Vagina (tissue), 2 donors: ENCODE data around the gene MORN2. TPM values are rescaled to one million over a fixed set of nuclear protein-coding genes. Genes with fewer than 3 reads are reported as not detected.

ENCODE experiments used
- DNase-seq, 2 donors: peaks; one replicate each; pipeline ENCODE4 v3.0.0-alpha.2; 2017; ENCODE audit errors: extremely low spot score in 2 of 2
- H3K27ac ChIP-seq: fragments of 200-600 bp; sonication (generic); one replicate; pipeline ENCODE4 v1.5.1; 2019
- H3K27me3 ChIP-seq: fragments of 200-600 bp; sonication (generic); one replicate; pipeline ENCODE4 v1.5.1; 2019
- H3K36me3 ChIP-seq, 2 donors: fragments of 200-600 bp; sonication (generic); one replicate each; pipeline ENCODE4 v1.5.1; 2017 to 2019
- H3K4me1 ChIP-seq: fragments of 200-600 bp; sonication (generic); one replicate; pipeline ENCODE4 v1.5.1; 2019
- H3K4me3 ChIP-seq, 2 donors: fragments of 200-600 bp; sonication (generic); 1 replicate in 1 of 2; 2 replicates in 1 of 2; pipeline ENCODE4 v1.5.1; 2016 to 2019
- H3K9me3 ChIP-seq: fragments of 200-600 bp; sonication (generic); one replicate; pipeline ENCODE4 v1.5.1; 2019
- POLR2A ChIP-seq, 2 donors: fragments of 450-650 bp; IDR thresholded peaks; one replicate each; pipeline ENCODE4 v1.6.1; 2017; ENCODE audit warnings: antibody characterized with exemption in 2 of 2, mild to moderate bottlenecking in 2 of 2, moderate library complexity in 2 of 2
- POLR2AphosphoS5 ChIP-seq, 2 donors: sonication (generic); formaldehyde crosslinking; IDR thresholded peaks; one replicate each; pipeline ENCODE4 v1.9.0; 2017; ENCODE audit warnings: antibody characterized with exemption in 2 of 2, mild to moderate bottlenecking in 2 of 2, low read depth in 1 of 2; ENCODE audit not compliant: insufficient read depth in 1 of 2
- intact Hi-C: fragments of 100-400 bp; cut with DNase I; formaldehyde crosslinking; loops from one replicate; pipeline ENCODE4 v1.15.1; 2023
- total RNA-seq: library from RNA; depleted of rRNA; stranded (reverse); fragments of >200 nt; gene quantifications from one replicate; pipeline ENCODE4 v1.2.3, GENCODE V29; 2016
- TF ChIP-seq, protein P1 (sequence below), 3 experiments: fragments of 450-650 bp in 2 of 3; fragments of 200-600 bp in 1 of 3; sonication (generic) in 1 of 3; IDR thresholded peaks; one replicate each; pipeline ENCODE4 v1.5.1; 2017 to 2019; ENCODE audit warnings: antibody characterized with exemption in 3 of 3, mild to moderate bottlenecking in 2 of 3, moderate library complexity in 2 of 3

Gene MORN2
- total RNA-seq, 1 donor from 2014 or later: 10.3 TPM

- no peak for DNase-seq
- Histone ChIP-seq H3K27me3 (no peaks in the 10 kb centered on the region), H3K36me3 (peaks cover 0 to 48% of the 10 kb centered on the region in 2 donors), H3K4me1 (no peaks in the 10 kb centered on the region), H3K27ac (no peak overlapping the region), H3K9me3 (no peaks in the 10 kb centered on the region), H3K4me3 (no peak overlapping the region)
- TF ChIP-seq POLR2AphosphoS5 (IDR thresholded peaks at IDR 0.05; ENCODE audit: insufficient read depth in 1 of 2, low read depth in 1 of 2) (no peak), POLR2A (IDR thresholded peaks at IDR 0.05) (no peak)
- TF ChIP-seq, protein P1, sequence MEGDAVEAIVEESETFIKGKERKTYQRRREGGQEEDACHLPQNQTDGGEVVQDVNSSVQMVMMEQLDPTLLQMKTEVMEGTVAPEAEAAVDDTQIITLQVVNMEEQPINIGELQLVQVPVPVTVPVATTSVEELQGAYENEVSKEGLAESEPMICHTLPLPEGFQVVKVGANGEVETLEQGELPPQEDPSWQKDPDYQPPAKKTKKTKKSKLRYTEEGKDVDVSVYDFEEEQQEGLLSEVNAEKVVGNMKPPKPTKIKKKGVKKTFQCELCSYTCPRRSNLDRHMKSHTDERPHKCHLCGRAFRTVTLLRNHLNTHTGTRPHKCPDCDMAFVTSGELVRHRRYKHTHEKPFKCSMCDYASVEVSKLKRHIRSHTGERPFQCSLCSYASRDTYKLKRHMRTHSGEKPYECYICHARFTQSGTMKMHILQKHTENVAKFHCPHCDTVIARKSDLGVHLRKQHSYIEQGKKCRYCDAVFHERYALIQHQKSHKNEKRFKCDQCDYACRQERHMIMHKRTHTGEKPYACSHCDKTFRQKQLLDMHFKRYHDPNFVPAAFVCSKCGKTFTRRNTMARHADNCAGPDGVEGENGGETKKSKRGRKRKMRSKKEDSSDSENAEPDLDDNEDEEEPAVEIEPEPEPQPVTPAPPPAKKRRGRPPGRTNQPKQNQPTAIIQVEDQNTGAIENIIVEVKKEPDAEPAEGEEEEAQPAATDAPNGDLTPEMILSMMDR (IDR thresholded peaks at IDR 0.05): no peak
- intact Hi-C loops: no loop called here
These were observed 13.3 kb upstream of the MORN2 start for GRCh38 chr2:38862476-38862875.

- peaks cover 0 to 43% of the 10 kb centered on the region in 2 donors for H3K36me3 ChIP-seq
- no peaks in the 10 kb centered on the region for H3K4me1 ChIP-seq
- DNase-seq: no peak
- intact Hi-C loops: no loop called here
- H3K27me3 ChIP-seq: no peaks in the 10 kb centered on the region
- H3K27ac ChIP-seq: no peak overlapping the region
- TF ChIP-seq, protein P1 (IDR thresholded peaks at IDR 0.05): no peak
- TF ChIP-seq POLR2A (IDR thresholded peaks at IDR 0.05) (no peak), POLR2AphosphoS5 (IDR thresholded peaks at IDR 0.05; ENCODE audit: insufficient read depth in 1 of 2, low read depth in 1 of 2) (no peak)
- no peak overlapping the region for H3K4me3 ChIP-seq
- no peaks in the 10 kb centered on the region for H3K9me3 ChIP-seq
These were observed 12.6 kb upstream of the MORN2 start for GRCh38 chr2:38863061-38863695.

DNA sequence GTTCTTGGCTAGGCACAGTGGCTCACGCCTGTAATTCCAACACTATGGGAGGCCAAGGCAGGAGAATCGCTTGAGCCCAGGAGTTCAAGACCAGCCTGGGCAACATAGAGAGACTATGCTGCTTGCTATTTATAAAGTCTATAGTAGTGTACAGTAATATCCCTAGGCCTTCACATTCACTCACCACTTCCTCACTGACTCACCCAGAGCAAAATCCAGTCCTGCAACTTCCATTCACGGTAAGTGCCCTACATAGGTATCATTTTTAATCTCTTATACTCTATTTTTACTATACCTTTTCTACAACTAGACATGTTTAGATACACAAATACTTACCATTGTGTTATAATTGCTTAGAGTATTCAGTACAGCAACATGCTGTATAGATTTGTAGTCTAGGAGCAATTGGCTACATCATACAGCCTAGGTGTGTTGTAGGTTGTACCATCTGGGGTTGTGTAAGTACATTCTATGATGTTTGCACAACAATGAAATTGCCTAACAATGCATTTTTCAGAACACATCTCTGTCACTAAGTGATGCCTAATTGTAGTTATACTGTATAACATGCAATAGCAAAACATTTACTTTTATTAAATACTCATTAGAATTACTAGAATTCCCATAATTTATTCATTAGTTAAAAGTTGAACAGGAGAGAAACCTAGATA, 8.9 kb upstream of the MORN2 start:
- Histone ChIP-seq H3K27ac (no peak overlapping the region), H3K4me3 (no peak overlapping the region), H3K9me3 (no peaks in the 10 kb centered on the region), H3K27me3 (no peaks in the 10 kb centered on the region), H3K36me3 (peaks cover 0 to 7% of the 10 kb centered on the region in 2 donors), H3K4me1 (no peaks in the 10 kb centered on the region)
- TF ChIP-seq, protein P1 (IDR thresholded peaks at IDR 0.05): no peak
- no peak for TF ChIP-seq POLR2AphosphoS5 (IDR thresholded peaks at IDR 0.05; ENCODE audit: insufficient read depth in 1 of 2, low read depth in 1 of 2)
- no peak for TF ChIP-seq POLR2A (IDR thresholded peaks at IDR 0.05)
- intact Hi-C loops: no loop called here
- no peak for DNase-seq

GRCh38 chr2:38871432-38871831, 4.3 kb upstream of the MORN2 start:
- DNase-seq: no peak
- Histone ChIP-seq H3K4me3 (no peak overlapping the region), H3K27me3 (no peaks in the 10 kb centered on the region), H3K27ac (no peak overlapping the region), H3K36me3 (no peaks in the 10 kb centered on the region), H3K4me1 (peaks cover 14% of the 10 kb centered on the region), H3K9me3 (no peaks in the 10 kb centered on the region)
- intact Hi-C loops: no loop called here
- TF ChIP-seq, protein P1 (IDR thresholded peaks at IDR 0.05): no peak
- TF ChIP-seq POLR2A (IDR thresholded peaks at IDR 0.05) (no peak), POLR2AphosphoS5 (IDR thresholded peaks at IDR 0.05; ENCODE audit: insufficient read depth in 1 of 2, low read depth in 1 of 2) (no peak)

DNA sequence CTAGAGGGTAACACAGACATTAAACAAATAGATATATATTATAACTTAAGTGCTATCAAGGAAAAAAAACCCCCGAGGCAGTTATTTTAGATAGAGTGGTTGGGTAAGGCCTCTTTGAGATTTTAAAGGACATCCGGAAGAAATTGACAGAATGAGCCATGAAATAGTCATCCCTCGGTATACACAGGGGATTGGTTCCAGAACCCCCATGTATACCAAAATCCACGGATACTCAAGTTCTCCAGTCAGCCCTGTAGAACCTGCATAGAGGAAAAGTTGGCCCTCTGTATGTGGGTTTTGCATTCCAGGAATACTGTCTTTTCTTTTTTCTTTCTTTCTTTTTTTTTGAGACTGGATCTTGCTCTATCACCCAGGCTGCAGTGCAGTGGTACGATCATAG, 2.0 kb upstream of the MORN2 start:
- Histone ChIP-seq H3K27ac (no peak overlapping the region), H3K36me3 (no peaks in the 10 kb centered on the region), H3K27me3 (no peaks in the 10 kb centered on the region), H3K9me3 (no peaks in the 10 kb centered on the region), H3K4me3 (no peak overlapping the region), H3K4me1 (peaks cover 19% of the 10 kb centered on the region)
- no peak for TF ChIP-seq POLR2A (IDR thresholded peaks at IDR 0.05)
- TF ChIP-seq POLR2AphosphoS5 (IDR thresholded peaks at IDR 0.05; ENCODE audit: insufficient read depth in 1 of 2, low read depth in 1 of 2): no peak
- TF ChIP-seq, protein P1 (IDR thresholded peaks at IDR 0.05): no peak
- intact Hi-C loops: no loop called here
- no peak for DNase-seq
